ENCODE results near the gene CDKN2AIPNL.

Gene CDKN2AIPNL

DNA sequence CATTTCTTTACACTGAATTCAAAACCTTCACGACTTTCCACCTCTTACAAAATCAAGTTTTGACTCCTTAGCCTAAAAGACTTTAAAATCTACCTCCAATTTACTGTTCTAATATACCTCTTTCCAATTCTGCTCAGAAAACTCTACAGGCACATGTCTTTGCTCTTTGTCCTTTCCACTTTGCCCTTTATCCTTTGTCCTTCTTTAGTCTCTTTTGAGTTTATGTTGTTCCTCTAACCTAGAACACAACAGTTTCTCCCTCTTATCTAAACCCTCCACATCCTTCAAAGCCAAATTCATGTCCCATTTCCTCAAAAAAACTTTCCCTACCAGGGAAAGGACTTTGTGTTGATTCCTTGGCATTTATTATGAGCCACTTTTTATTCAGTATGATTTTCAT, 46.1 kb downstream of the CDKN2AIPNL start:
- CTCF ChIA-PET = no interaction called here
- TF ChIP-seq, protein P1, sequence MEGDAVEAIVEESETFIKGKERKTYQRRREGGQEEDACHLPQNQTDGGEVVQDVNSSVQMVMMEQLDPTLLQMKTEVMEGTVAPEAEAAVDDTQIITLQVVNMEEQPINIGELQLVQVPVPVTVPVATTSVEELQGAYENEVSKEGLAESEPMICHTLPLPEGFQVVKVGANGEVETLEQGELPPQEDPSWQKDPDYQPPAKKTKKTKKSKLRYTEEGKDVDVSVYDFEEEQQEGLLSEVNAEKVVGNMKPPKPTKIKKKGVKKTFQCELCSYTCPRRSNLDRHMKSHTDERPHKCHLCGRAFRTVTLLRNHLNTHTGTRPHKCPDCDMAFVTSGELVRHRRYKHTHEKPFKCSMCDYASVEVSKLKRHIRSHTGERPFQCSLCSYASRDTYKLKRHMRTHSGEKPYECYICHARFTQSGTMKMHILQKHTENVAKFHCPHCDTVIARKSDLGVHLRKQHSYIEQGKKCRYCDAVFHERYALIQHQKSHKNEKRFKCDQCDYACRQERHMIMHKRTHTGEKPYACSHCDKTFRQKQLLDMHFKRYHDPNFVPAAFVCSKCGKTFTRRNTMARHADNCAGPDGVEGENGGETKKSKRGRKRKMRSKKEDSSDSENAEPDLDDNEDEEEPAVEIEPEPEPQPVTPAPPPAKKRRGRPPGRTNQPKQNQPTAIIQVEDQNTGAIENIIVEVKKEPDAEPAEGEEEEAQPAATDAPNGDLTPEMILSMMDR (IDR thresholded peaks at IDR 0.05; ENCODE audit: control extremely low read depth, extremely low read depth, low read depth, missing control alignments) = no peak
- DNase-seq (ENCODE audit: extremely low spot score) = no peak
- POLR2A ChIA-PET = no interaction called here

- DNase-seq (ENCODE audit: extremely low spot score) = no peak
- TF ChIP-seq, protein P1 (IDR thresholded peaks at IDR 0.05; ENCODE audit: control extremely low read depth, extremely low read depth, low read depth, missing control alignments) = no peak
- CTCF ChIA-PET = interaction anchor here (1.8 kb wide), 1 partner anchor 30 kb away, joined by 4 read pairs; no protein-coding TSS in a partner anchor
- POLR2A ChIA-PET = no interaction called here
Observed at GRCh38 chr5:134355681-134356080, 56.0 kb downstream of the CDKN2AIPNL start.
